DND-41 (cell line): ENCODE data around the gene DSTYK.

Source experiments
- ATAC-seq: fragments of 200-7000 bp; cut with Tn5 transposase; 3 replicates; pipeline ENCODE4 v1.9.1; 2021; ENCODE audit warnings: low read depth; ENCODE audit not compliant: insufficient read depth
- DNase-seq: peaks from one replicate; pipeline ENCODE4 v3.0.0-alpha.2; 2020
- H2AFZ ChIP-seq: 2 replicates; pipeline ENCODE4 v1.6.0; 2012; ENCODE audit warnings: low read depth, low read length
- H3K27ac ChIP-seq: 2 replicates; pipeline ENCODE4 v1.5.1; 2012; ENCODE audit warnings: low read length, inconsistent platforms
- H3K27me3 ChIP-seq: fragments of 200-600 bp; sonication (generic); 2 replicates; pipeline ENCODE4 v1.6.0; 2012; ENCODE audit warnings: low read length, mild to moderate bottlenecking, inconsistent platforms; ENCODE audit not compliant: insufficient read depth, poor library complexity
- H3K36me3 ChIP-seq: 2 replicates; pipeline ENCODE4 v1.5.1; 2012; ENCODE audit warnings: low read length, inconsistent platforms; ENCODE audit not compliant: insufficient read depth
- H3K4me1 ChIP-seq: 2 replicates; pipeline ENCODE4 v1.5.1; 2012; ENCODE audit warnings: mild to moderate bottlenecking, low read length; ENCODE audit not compliant: insufficient read depth
- H3K4me2 ChIP-seq: 2 replicates; pipeline ENCODE4 v1.6.0; 2012; ENCODE audit warnings: mild to moderate bottlenecking, moderate library complexity, low read length, inconsistent platforms; ENCODE audit not compliant: insufficient read depth
- H3K4me3 ChIP-seq, 2 experiments: fragments of 200-600 bp in 1 of 2; shearing (Covaris generic) in 1 of 2; 2 replicates each; pipeline ENCODE4 v1.5.1; 2012 to 2016; ENCODE audit warnings: inconsistent platforms in 2 of 2, low read length in 2 of 2, mild to moderate bottlenecking in 2 of 2, low read depth in 1 of 2, moderate library complexity in 1 of 2
- H3K79me2 ChIP-seq: 2 replicates; pipeline ENCODE4 v1.6.0; 2012; ENCODE audit warnings: low read length, inconsistent platforms; ENCODE audit not compliant: insufficient read depth
- H3K9ac ChIP-seq: 2 replicates; pipeline ENCODE4 v1.6.0; 2012; ENCODE audit warnings: low read depth, mild to moderate bottlenecking, inconsistent platforms, low read length, moderate library complexity
- H3K9me3 ChIP-seq: 2 replicates; pipeline ENCODE4 v1.5.1; 2012; ENCODE audit warnings: low read length, moderate library complexity, mild to moderate bottlenecking, inconsistent platforms; ENCODE audit not compliant: insufficient read depth, severe bottlenecking
- H4K20me1 ChIP-seq: 2 replicates; pipeline ENCODE4 v1.6.0; 2012; ENCODE audit warnings: low read length; ENCODE audit not compliant: insufficient read depth
- CTCF ChIP-seq: IDR thresholded peaks from 2 replicates; pipeline ENCODE4 v1.5.1; 2012; ENCODE audit warnings: borderline replicate concordance, low read length, moderate library complexity, mild to moderate bottlenecking; ENCODE audit not compliant: poor library complexity, severe bottlenecking; ENCODE audit errors: extremely low read depth
- EZH2 ChIP-seq: IDR thresholded peaks from 3 replicates; pipeline ENCODE4 v1.6.1; 2012; ENCODE audit warnings: borderline replicate concordance, low read depth, mild to moderate bottlenecking, moderate library complexity, low read length, inconsistent platforms; ENCODE audit not compliant: severe bottlenecking

Gene DSTYK

GRCh38 chr1:205171369-205171768 is 40.1 kb downstream of the DSTYK start:
- TF ChIP-seq CTCF (no peak), EZH2 (no peak)
- Histone ChIP-seq H3K4me3 (no peak overlapping the region), H3K79me2 (no peaks in the 10 kb centered on the region), H3K4me1 (no peaks in the 10 kb centered on the region), H3K27ac (no peak overlapping the region), H3K36me3 (peaks cover 10% of the 10 kb centered on the region; the same call in 1 of the 2 replicates), H3K9me3 (no peaks in the 10 kb centered on the region), H3K27me3 (no peaks in the 10 kb centered on the region), H3K9ac (no peak overlapping the region), H4K20me1 (no peaks in the 10 kb centered on the region), H2AFZ (no peak overlapping the region), H3K4me2 (no peak overlapping the region)
- DNase-seq (no peak), ATAC-seq (no peak)

- Histone ChIP-seq H3K4me3 (no peak overlapping the region), H4K20me1 (no peaks in the 10 kb centered on the region), H3K79me2 (no peaks in the 10 kb centered on the region), H3K9ac (no peak overlapping the region), H2AFZ (no peak overlapping the region), H3K9me3 (no peaks in the 10 kb centered on the region), H3K36me3 (peaks cover 11% of the 10 kb centered on the region; the same call in 1 of the 2 replicates), H3K4me1 (no peaks in the 10 kb centered on the region), H3K4me2 (no peak overlapping the region), H3K27ac (no peak overlapping the region), H3K27me3 (no peaks in the 10 kb centered on the region)
- DNase-seq = no peak
- no peak for TF ChIP-seq CTCF
- no peak for TF ChIP-seq EZH2
- no peak for ATAC-seq
Measured at GRCh38 chr1:205170532-205171269, 40.8 kb downstream of the DSTYK start.

- Histone ChIP-seq H3K4me3 (no peak overlapping the region), H3K4me2 (no peak overlapping the region), H3K79me2 (no peaks in the 10 kb centered on the region), H3K4me1 (no peaks in the 10 kb centered on the region), H4K20me1 (no peaks in the 10 kb centered on the region), H3K36me3 (peaks cover 12% of the 10 kb centered on the region; the same call in 1 of the 2 replicates), H3K9ac (no peak overlapping the region), H2AFZ (no peak overlapping the region), H3K27me3 (no peaks in the 10 kb centered on the region), H3K9me3 (no peaks in the 10 kb centered on the region), H3K27ac (no peak overlapping the region)
- TF ChIP-seq CTCF = no peak
- TF ChIP-seq EZH2 = no peak
- ATAC-seq (no peak), DNase-seq (no peak)
Measured at GRCh38 chr1:205169248-205169647, 42.3 kb downstream of the DSTYK start.
